HepG2 (cell line): ENCODE data around the gene PPM1E. TPM values are rescaled to one million over a fixed set of nuclear protein-coding genes. Genes with fewer than 3 reads are reported as not detected.

Experiments
- ATAC-seq: fragments of 200-7000 bp; cut with Tn5 transposase; 3 replicates; pipeline ENCODE4 v1.9.1; 2020; ENCODE audit warnings: mild to moderate bottlenecking, moderate library complexity
- BruUV-seq: library from RNA; stranded (reverse); fragments of 400-500 nt; replicated peaks from 2 replicates; lab custom pipeline; 2021; lab: Mats Ljungman, UMichigan
- CTCF ChIA-PET: fragments of 300-600 bp; formaldehyde crosslinking; extraction: SDS; loops from one replicate; lab custom pipeline; 2021; ENCODE audit warnings: low total read pairs, inconsistent platforms, low intra/inter-chr PET ratio; lab: Yijun Ruan, JAX
- POLR2A ChIA-PET: fragments of 350-600 bp; sonication (Branson Sonifier 250); formaldehyde crosslinking; loops from one replicate; lab custom pipeline; 2020; ENCODE audit warnings: antibody characterized with exemption, inconsistent platforms; lab: Yijun Ruan, JAX
- DNase-seq: peaks from one replicate; pipeline ENCODE4 v3.0.0-alpha.2; 2015; ENCODE audit warnings: low spot score
- FAIRE-seq: peaks from 3 replicates; lab custom pipeline; 2011; peaks lifted over from hg19 to GRCh38; lab: Jason Lieb, UNC
- H2AFZ ChIP-seq: one replicate; pipeline ENCODE4 v1.6.1; 2011; ENCODE audit warnings: low read length, inconsistent platforms
- H3K27ac ChIP-seq: fragments of 300-600 bp; 3 replicates; pipeline ENCODE4 v1.8.0; 2011; ENCODE audit warnings: mixed run types, mild to moderate bottlenecking, mixed read lengths, low read length, inconsistent platforms; ENCODE audit not compliant: insufficient read depth; ENCODE audit errors: extremely low read length
- H3K27me3 ChIP-seq, 2 experiments: fragments of 200-600 bp in 1 of 2; 2 replicates in 1 of 2; 3 replicates in 1 of 2; pipeline versions ENCODE4 v1.6.0 to v1.8.0; 2011; ENCODE audit warnings: low read length in 2 of 2, mild to moderate bottlenecking in 2 of 2, moderate library complexity in 2 of 2, inconsistent platforms in 1 of 2; ENCODE audit not compliant: insufficient read depth in 2 of 2, control insufficient read depth in 1 of 2
- H3K36me3 ChIP-seq, 2 experiments: fragments of 200-600 bp in 1 of 2; replicated peaks in 1 of 2; 2 replicates in 1 of 2; 3 replicates in 1 of 2; pipeline versions ENCODE4 v1.5.1 to v1.8.0; 2011; ENCODE audit warnings: low read length in 2 of 2, inconsistent platforms in 1 of 2; ENCODE audit not compliant: insufficient read depth in 2 of 2, control insufficient read depth in 1 of 2
- H3K4me1 ChIP-seq: 2 replicates; pipeline ENCODE4 v1.5.1; 2012; ENCODE audit warnings: low read length, inconsistent platforms; ENCODE audit not compliant: insufficient read depth
- H3K4me2 ChIP-seq: 2 replicates; pipeline ENCODE4 v1.6.0; 2011; ENCODE audit warnings: low read depth, low read length, inconsistent platforms
- H3K4me3 ChIP-seq, 3 experiments: fragments of 200-600 bp in 1 of 3; sonication (generic), shearing (Covaris generic) in 1 of 3; replicated peaks in 1 of 3; 2 replicates each; pipeline ENCODE4 v1.5.1; 2011 to 2016; ENCODE audit warnings: low read length in 3 of 3, inconsistent platforms in 2 of 3, low read depth in 2 of 3, mild to moderate bottlenecking in 2 of 3, control low read depth in 1 of 3, mixed read lengths in 1 of 3; ENCODE audit not compliant: insufficient read depth in 1 of 3
- H3K79me2 ChIP-seq: one replicate; pipeline ENCODE4 v1.6.1; 2011; ENCODE audit warnings: low read length, inconsistent platforms; ENCODE audit not compliant: insufficient read depth
- H3K9ac ChIP-seq: 2 replicates; pipeline ENCODE4 v1.6.0; 2011; ENCODE audit warnings: mild to moderate bottlenecking, low read depth, low read length, inconsistent platforms; ENCODE audit not compliant: insufficient read depth
- H3K9me3 ChIP-seq: 2 replicates; pipeline ENCODE4 v1.5.1; 2012; ENCODE audit warnings: mild to moderate bottlenecking, low read length
- H4K20me1 ChIP-seq: 2 replicates; pipeline ENCODE4 v1.6.0; 2011; ENCODE audit warnings: inconsistent platforms, mild to moderate bottlenecking, low read length, moderate library complexity; ENCODE audit not compliant: insufficient read depth
- AGO1 ChIP-seq: fragments of 200-400 bp; formaldehyde crosslinking; IDR thresholded peaks from 2 replicates; pipeline ENCODE4 v1.6.1; 2017; ENCODE audit warnings: mild to moderate bottlenecking, low read depth, low read length, moderate library complexity; ENCODE audit not compliant: poor library complexity, severe bottlenecking
- ATF7-NPFF ChIP-seq: sonication (generic); formaldehyde crosslinking; IDR thresholded peaks from 2 replicates; pipeline ENCODE4 v1.8.1; 2023; ENCODE audit warnings: mild to moderate bottlenecking, low read depth, missing genetic modification reagents, moderate library complexity
- GABPB1 ChIP-seq: IDR thresholded peaks from 2 replicates; pipeline ENCODE4 v1.6.1; 2016; ENCODE audit warnings: mild to moderate bottlenecking, missing genetic modification reagents, moderate library complexity, missing compliant biosample characterization
- KAT8 ChIP-seq: IDR thresholded peaks from 2 replicates; pipeline ENCODE4 v1.6.1; 2016; ENCODE audit warnings: missing genetic modification reagents, missing compliant biosample characterization
- NPAS2 ChIP-seq: sonication (generic); formaldehyde crosslinking; IDR thresholded peaks from 2 replicates; pipeline ENCODE4 v1.8.0; 2022; ENCODE audit warnings: mild to moderate bottlenecking, missing genetic modification reagents, borderline replicate concordance
- SAFB2 ChIP-seq: sonication (generic); formaldehyde crosslinking; IDR thresholded peaks from 2 replicates; pipeline ENCODE4 v1.5.1; 2020; ENCODE audit warnings: missing genetic modification reagents, low read depth, mild to moderate bottlenecking, borderline replicate concordance
- TBL1XR1 ChIP-seq: fragments of 150-350 bp; IDR thresholded peaks from 2 replicates; pipeline ENCODE4 v1.6.1; 2014; ENCODE audit warnings: borderline replicate concordance, low read length; ENCODE audit not compliant: partially characterized antibody
- ZNF549 ChIP-seq: sonication (generic); formaldehyde crosslinking; IDR thresholded peaks from 2 replicates; pipeline ENCODE4 v1.5.0; 2020; ENCODE audit warnings: missing genetic modification reagents
- ZNF616 ChIP-seq: sonication (generic); formaldehyde crosslinking; IDR thresholded peaks from 2 replicates; pipeline ENCODE4 v1.5.0; 2020; ENCODE audit warnings: low read depth, mild to moderate bottlenecking, missing genetic modification reagents
- ZNF619 ChIP-seq: sonication (generic); formaldehyde crosslinking; IDR thresholded peaks from 2 replicates; pipeline ENCODE4 v1.4.0; 2020; ENCODE audit warnings: mild to moderate bottlenecking, missing genetic modification reagents
- ZNF720 ChIP-seq: sonication (generic); formaldehyde crosslinking; IDR thresholded peaks from 2 replicates; pipeline ENCODE4 v1.4.0; 2020; ENCODE audit warnings: missing genetic modification reagents
- ZSCAN20 ChIP-seq: sonication (generic); formaldehyde crosslinking; IDR thresholded peaks from 2 replicates; pipeline ENCODE4 v1.4.0; 2020; ENCODE audit warnings: missing genetic modification reagents, mild to moderate bottlenecking, borderline replicate concordance
- ZZZ3 ChIP-seq: sonication (generic); formaldehyde crosslinking; IDR thresholded peaks from 2 replicates; pipeline ENCODE4 v1.4.0; 2020; ENCODE audit warnings: missing genetic modification reagents, mild to moderate bottlenecking, borderline replicate concordance
- WGBS: methylation state at CpG from one replicate; pipeline ENCODE4 v1.1.6; 2017; ENCODE audit warnings: low lambda C conversion rate; 5-methylcytosine and 5-hydroxymethylcytosine counted together
- in situ Hi-C: cut with HindIII; loops from 2 replicates; pipeline ENCODE4 v1.10.0; 2017; ENCODE audit warnings: low pct_unique_long_range_greater_than_20kb; ENCODE audit not compliant: extremely low pct_ligation_motif_present
- intact Hi-C: fragments of 100-400 bp; cut with micrococcal nuclease; formaldehyde crosslinking; loops from one replicate; pipeline ENCODE4 v1.10.0; 2022; ENCODE audit not compliant: unreplicated experiment
- polyA plus RNA-seq, 8 experiments: library from polyadenylated mRNA; depleted of rRNA in 3 of 8; stranded (reverse) in 7 of 8; unstranded in 1 of 8; fragments of >200 nt; fragmentation: Illumina TruSeq in 4 of 8; extraction: Trizol in 4 of 8; gene quantifications; 2 replicates each; pipeline versions ENCODE4 v1.2.1 to v1.2.3, GENCODE V29; 2011 to 2016; ENCODE audit warnings: low read depth in 4 of 8, missing spikeins in 1 of 8, mixed read lengths in 1 of 8; ENCODE audit not compliant: insufficient read depth in 1 of 8
- total RNA-seq, 5 experiments: library from RNA; depleted of rRNA; stranded (reverse); fragments of >200 nt; fragmentation: Illumina TruSeq; extraction: Trizol; gene quantifications; 2 replicates each; pipeline ENCODE4 v1.2.3, GENCODE V29; 2016; ENCODE audit warnings: low read depth in 1 of 5
- TF ChIP-seq, protein P1 (sequence below): sonication (generic); formaldehyde crosslinking; IDR thresholded peaks from 2 replicates; pipeline ENCODE4 v1.4.0; 2020; ENCODE audit warnings: missing genetic modification reagents
- TF ChIP-seq, protein P2 (sequence below): sonication (generic); formaldehyde crosslinking; IDR thresholded peaks from 2 replicates; pipeline ENCODE4 v1.8.0; 2022; ENCODE audit warnings: mild to moderate bottlenecking, missing genetic modification reagents
- TF ChIP-seq, protein P3 (sequence below): sonication (generic); formaldehyde crosslinking; IDR thresholded peaks from 2 replicates; pipeline ENCODE4 v1.9.0; 2021; ENCODE audit warnings: missing genetic modification reagents, borderline replicate concordance
- TF ChIP-seq, protein P4 (sequence below): sonication (generic); formaldehyde crosslinking; IDR thresholded peaks from 2 replicates; pipeline ENCODE4 v1.5.0; 2020; ENCODE audit warnings: missing genetic modification reagents, mild to moderate bottlenecking, borderline replicate concordance

The PPM1E gene
- total and polyA plus RNA-seq, 2 of the 13 experiments (the other 11 are each of a cell fraction or from before 2014, with no cell fraction given), result 0.15 TPM; not detected in 1

DNA sequence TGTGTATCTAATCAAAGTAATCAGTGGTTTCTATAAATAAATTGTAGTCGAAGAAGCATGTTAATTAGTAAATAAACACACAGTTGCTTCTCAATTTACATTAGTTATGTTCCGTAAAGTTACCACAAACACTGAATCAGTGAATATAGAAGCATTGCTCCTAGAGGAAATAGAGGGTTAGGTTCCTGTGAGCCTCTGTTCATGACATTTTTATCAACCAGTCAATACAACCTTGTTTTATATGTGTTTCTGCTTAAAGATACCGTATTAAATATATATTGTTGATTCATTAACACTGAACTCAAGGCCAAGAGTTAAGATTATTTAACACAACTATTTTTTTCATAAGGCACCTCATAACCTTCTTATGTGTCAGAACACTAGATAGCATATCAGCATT is 134.3 kb downstream of the PPM1E start:
- H3K79me2 ChIP-seq, result no peaks in the 10 kb centered on the region
- H3K9ac ChIP-seq, result no peak overlapping the region
- H4K20me1 ChIP-seq, result no peaks in the 10 kb centered on the region
- ATAC-seq (no peak), FAIRE-seq (no peak), DNase-seq (no peak)
- H3K4me3 ChIP-seq, result no peak overlapping the region
- ChIA-PET CTCF (no interaction called here), POLR2A (no interaction called here)
- intact Hi-C loops (no loop called here), in situ Hi-C loops (no loop called here)
- H3K36me3 ChIP-seq, result no peaks in the 10 kb centered on the region
- peaks cover 6% of the 10 kb centered on the region; the same call in 1 of the 2 replicates for H3K9me3 ChIP-seq
- no TSS peak for BruUV-seq
- 33% methylated on average over 3 of the region's 3 CpGs for WGBS
- H3K27me3 ChIP-seq, result peaks cover 0 to 5% of the 10 kb centered on the region in 2 experiments; a peak in 3 of 5 replicates
- H2AFZ ChIP-seq, result no peak overlapping the region
- no peak overlapping the region for H3K4me2 ChIP-seq
- no peaks in the 10 kb centered on the region for H3K4me1 ChIP-seq
- no peak overlapping the region for H3K27ac ChIP-seq
- no peak for TF ChIP-seq KAT8 (CRISPR knock-in tag)
- TF ChIP-seq ZNF720 (CRISPR knock-in tag), result no peak
- no peak for TF ChIP-seq ZZZ3 (CRISPR knock-in tag)
- TF ChIP-seq NPAS2, result no peak
- TF ChIP-seq, protein P1, sequence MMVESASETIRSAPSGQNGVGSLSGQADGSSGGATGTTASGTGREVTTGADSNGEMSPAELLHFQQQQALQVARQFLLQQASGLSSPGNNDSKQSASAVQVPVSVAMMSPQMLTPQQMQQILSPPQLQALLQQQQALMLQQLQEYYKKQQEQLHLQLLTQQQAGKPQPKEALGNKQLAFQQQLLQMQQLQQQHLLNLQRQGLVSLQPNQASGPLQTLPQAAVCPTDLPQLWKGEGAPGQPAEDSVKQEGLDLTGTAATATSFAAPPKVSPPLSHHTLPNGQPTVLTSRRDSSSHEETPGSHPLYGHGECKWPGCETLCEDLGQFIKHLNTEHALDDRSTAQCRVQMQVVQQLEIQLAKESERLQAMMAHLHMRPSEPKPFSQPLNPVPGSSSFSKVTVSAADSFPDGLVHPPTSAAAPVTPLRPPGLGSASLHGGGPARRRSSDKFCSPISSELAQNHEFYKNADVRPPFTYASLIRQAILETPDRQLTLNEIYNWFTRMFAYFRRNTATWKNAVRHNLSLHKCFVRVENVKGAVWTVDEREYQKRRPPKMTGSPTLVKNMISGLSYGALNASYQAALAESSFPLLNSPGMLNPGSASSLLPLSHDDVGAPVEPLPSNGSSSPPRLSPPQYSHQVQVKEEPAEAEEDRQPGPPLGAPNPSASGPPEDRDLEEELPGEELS (CRISPR knock-in tag), result no peak
- TF ChIP-seq SAFB2 (CRISPR knock-in tag), result no peak
- TF ChIP-seq, protein P2, sequence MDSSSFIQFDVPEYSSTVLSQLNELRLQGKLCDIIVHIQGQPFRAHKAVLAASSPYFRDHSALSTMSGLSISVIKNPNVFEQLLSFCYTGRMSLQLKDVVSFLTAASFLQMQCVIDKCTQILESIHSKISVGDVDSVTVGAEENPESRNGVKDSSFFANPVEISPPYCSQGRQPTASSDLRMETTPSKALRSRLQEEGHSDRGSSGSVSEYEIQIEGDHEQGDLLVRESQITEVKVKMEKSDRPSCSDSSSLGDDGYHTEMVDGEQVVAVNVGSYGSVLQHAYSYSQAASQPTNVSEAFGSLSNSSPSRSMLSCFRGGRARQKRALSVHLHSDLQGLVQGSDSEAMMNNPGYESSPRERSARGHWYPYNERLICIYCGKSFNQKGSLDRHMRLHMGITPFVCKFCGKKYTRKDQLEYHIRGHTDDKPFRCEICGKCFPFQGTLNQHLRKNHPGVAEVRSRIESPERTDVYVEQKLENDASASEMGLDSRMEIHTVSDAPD (CRISPR knock-in tag), result no peak
- TF ChIP-seq, protein P3, sequence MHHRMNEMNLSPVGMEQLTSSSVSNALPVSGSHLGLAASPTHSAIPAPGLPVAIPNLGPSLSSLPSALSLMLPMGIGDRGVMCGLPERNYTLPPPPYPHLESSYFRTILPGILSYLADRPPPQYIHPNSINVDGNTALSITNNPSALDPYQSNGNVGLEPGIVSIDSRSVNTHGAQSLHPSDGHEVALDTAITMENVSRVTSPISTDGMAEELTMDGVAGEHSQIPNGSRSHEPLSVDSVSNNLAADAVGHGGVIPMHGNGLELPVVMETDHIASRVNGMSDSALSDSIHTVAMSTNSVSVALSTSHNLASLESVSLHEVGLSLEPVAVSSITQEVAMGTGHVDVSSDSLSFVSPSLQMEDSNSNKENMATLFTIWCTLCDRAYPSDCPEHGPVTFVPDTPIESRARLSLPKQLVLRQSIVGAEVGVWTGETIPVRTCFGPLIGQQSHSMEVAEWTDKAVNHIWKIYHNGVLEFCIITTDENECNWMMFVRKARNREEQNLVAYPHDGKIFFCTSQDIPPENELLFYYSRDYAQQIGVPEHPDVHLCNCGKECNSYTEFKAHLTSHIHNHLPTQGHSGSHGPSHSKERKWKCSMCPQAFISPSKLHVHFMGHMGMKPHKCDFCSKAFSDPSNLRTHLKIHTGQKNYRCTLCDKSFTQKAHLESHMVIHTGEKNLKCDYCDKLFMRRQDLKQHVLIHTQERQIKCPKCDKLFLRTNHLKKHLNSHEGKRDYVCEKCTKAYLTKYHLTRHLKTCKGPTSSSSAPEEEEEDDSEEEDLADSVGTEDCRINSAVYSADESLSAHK (CRISPR knock-in tag), result no peak
- TF ChIP-seq ZNF549 (CRISPR knock-in tag), result no peak
- TF ChIP-seq GABPB1, result no peak
- no peak for TF ChIP-seq TBL1XR1
- no peak for TF ChIP-seq ZNF616 (CRISPR knock-in tag)
- TF ChIP-seq ATF7-NPFF (CRISPR knock-in tag), result no peak
- no peak for TF ChIP-seq ZNF619 (CRISPR knock-in tag)
- TF ChIP-seq, protein P4, sequence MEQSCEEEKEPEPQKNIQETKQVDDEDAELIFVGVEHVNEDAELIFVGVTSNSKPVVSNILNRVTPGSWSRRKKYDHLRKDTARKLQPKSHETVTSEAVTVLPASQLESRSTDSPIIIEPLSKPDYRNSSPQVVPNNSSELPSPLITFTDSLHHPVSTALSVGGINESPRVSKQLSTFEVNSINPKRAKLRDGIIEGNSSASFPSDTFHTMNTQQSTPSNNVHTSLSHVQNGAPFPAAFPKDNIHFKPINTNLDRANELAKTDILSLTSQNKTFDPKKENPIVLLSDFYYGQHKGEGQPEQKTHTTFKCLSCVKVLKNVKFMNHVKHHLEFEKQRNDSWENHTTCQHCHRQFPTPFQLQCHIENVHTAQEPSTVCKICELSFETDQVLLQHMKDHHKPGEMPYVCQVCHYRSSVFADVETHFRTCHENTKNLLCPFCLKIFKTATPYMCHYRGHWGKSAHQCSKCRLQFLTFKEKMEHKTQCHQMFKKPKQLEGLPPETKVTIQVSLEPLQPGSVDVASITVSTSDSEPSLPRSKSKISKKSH (CRISPR knock-in tag), result no peak
- no peak for TF ChIP-seq AGO1
- TF ChIP-seq ZSCAN20 (CRISPR knock-in tag), result no peak
